GM12878 (cell line): ENCODE data around the gene ADCY7. TPM values are rescaled to one million over a fixed set of nuclear protein-coding genes. Genes with fewer than 3 reads are reported as not detected.

ENCODE experiments used
- ATAC-seq: fragments of 200-7000 bp; cut with Tn5 transposase; 3 replicates; pipeline ENCODE4 v1.9.1; 2020; ENCODE audit warnings: mild to moderate bottlenecking, moderate library complexity
- BruUV-seq: library from RNA; stranded (reverse); fragments of 400-500 nt; replicated peaks from 2 replicates; lab custom pipeline; 2021; lab: Mats Ljungman, UMichigan
- CTCF ChIA-PET: fragments of 300-600 bp; sonication (Branson Sonifier 250); formaldehyde crosslinking; extraction: SDS; loops from one replicate; lab custom pipeline; 2021; ENCODE audit warnings: inconsistent platforms; lab: Yijun Ruan, JAX
- POLR2A ChIA-PET: fragments of 350-600 bp; formaldehyde crosslinking; extraction: SDS; loops from one replicate; lab custom pipeline; 2021; ENCODE audit warnings: inconsistent platforms; lab: Charles Lee
- RAD21 ChIA-PET: fragments of 300-600 bp; sonication (Branson Sonifier 250); formaldehyde crosslinking; loops from one replicate; lab custom pipeline; 2023; ENCODE audit warnings: antibody characterized with exemption; ENCODE audit not compliant: unreplicated experiment; lab: Charles Lee
- SMC1A ChIA-PET: fragments of 300-600 bp; sonication (Branson Sonifier 250); formaldehyde crosslinking; loops from one replicate; lab custom pipeline; 2023; ENCODE audit not compliant: unreplicated experiment, uncharacterized antibody; lab: Charles Lee
- DNase-seq: peaks from one replicate; pipeline ENCODE4 v3.0.0-alpha.2; 2011; ENCODE audit warnings: low read depth, low spot score
- FAIRE-seq: peaks from 3 replicates; lab custom pipeline; 2011; peaks lifted over from hg19 to GRCh38; lab: Jason Lieb, UNC
- H2AFZ ChIP-seq: 2 replicates; pipeline ENCODE4 v1.6.0; 2011; ENCODE audit warnings: low read depth, low read length, control low read depth; ENCODE audit not compliant: control insufficient read depth
- H3K27ac ChIP-seq: 2 replicates; pipeline ENCODE4 v1.5.1; 2011; ENCODE audit warnings: control low read depth; ENCODE audit not compliant: control insufficient read depth, insufficient read depth
- H3K27me3 ChIP-seq, 2 experiments: replicated peaks in 1 of 2; 2 replicates each; pipeline versions ENCODE4 v1.6.0 to v1.6.1; 2011; ENCODE audit warnings: low read length in 1 of 2; ENCODE audit not compliant: control insufficient read depth in 2 of 2, insufficient read depth in 2 of 2
- H3K36me3 ChIP-seq, 2 experiments: 2 replicates each; pipeline ENCODE4 v1.5.1; 2011; ENCODE audit warnings: low read length in 1 of 2; ENCODE audit not compliant: control insufficient read depth in 2 of 2, insufficient read depth in 2 of 2
- H3K4me1 ChIP-seq: 2 replicates; pipeline ENCODE4 v1.6.1; 2011; ENCODE audit warnings: mild to moderate bottlenecking, low read length, moderate library complexity, mixed read lengths; ENCODE audit not compliant: control insufficient read depth, insufficient read depth
- H3K4me2 ChIP-seq: 2 replicates; pipeline ENCODE4 v1.6.0; 2011; ENCODE audit warnings: control low read depth; ENCODE audit not compliant: control insufficient read depth, insufficient read depth
- H3K4me3 ChIP-seq: fragments of 200-600 bp; sonication (generic); 2 replicates; pipeline ENCODE4 v1.5.1; 2016
- H3K79me2 ChIP-seq: 2 replicates; pipeline ENCODE4 v1.6.0; 2011; ENCODE audit warnings: low read length; ENCODE audit not compliant: control insufficient read depth, insufficient read depth
- H3K9ac ChIP-seq: 2 replicates; pipeline ENCODE4 v1.8.0; 2011; ENCODE audit warnings: low read length, control low read depth, mixed read lengths; ENCODE audit not compliant: control insufficient read depth, insufficient read depth
- H3K9me3 ChIP-seq: replicated peaks from 3 replicates; pipeline ENCODE4 v1.5.1; 2011; ENCODE audit warnings: mild to moderate bottlenecking, low read length; ENCODE audit not compliant: control insufficient read depth, insufficient read depth
- H4K20me1 ChIP-seq: 2 replicates; pipeline ENCODE4 v1.6.0; 2011; ENCODE audit not compliant: control insufficient read depth, insufficient read depth
- BRCA1 ChIP-seq: IDR thresholded peaks from 2 replicates; pipeline ENCODE4 v1.6.1; 2011; ENCODE audit warnings: low read depth, low read length, improper control_type of control experiment
- CBX3 ChIP-seq: fragments of 200-600 bp; sonication (generic); IDR thresholded peaks from 2 replicates; pipeline ENCODE4 v1.6.1; 2016; ENCODE audit warnings: low read depth, borderline replicate concordance
- CREM ChIP-seq: IDR thresholded peaks from 2 replicates; pipeline ENCODE4 v1.6.1; 2014; ENCODE audit warnings: antibody characterized with exemption, low read depth
- KAT2A ChIP-seq: conservative IDR thresholded peaks from 2 replicates; pipeline ENCODE4 v1.6.1; 2011; ENCODE audit warnings: low read depth, low read length; ENCODE audit not compliant: control insufficient read depth
- MTA3 ChIP-seq: IDR thresholded peaks from 2 replicates; pipeline ENCODE4 v1.6.1; 2012; ENCODE audit warnings: low read length, inconsistent platforms, borderline replicate concordance
- POLR2A ChIP-seq: IDR thresholded peaks from 2 replicates; pipeline ENCODE4 v1.6.1; 2011; ENCODE audit warnings: low read depth, mild to moderate bottlenecking, low read length
- POU2F2 ChIP-seq: IDR thresholded peaks from 3 replicates; pipeline ENCODE4 v1.6.1; 2011; ENCODE audit warnings: low read depth, mild to moderate bottlenecking, low read length, borderline replicate concordance
- WGBS: methylation state at CpG from one replicate; pipeline ENCODE4 v1.1.6; 2016; ENCODE audit warnings: low lambda C conversion rate; ENCODE audit not compliant: insufficient replicate concordance, insufficient coverage; ENCODE audit errors: missing lambda C conversion rate; 5-methylcytosine and 5-hydroxymethylcytosine counted together
- in situ Hi-C: fragments of 300-500 bp; cut with MboI; formaldehyde crosslinking; loops from 9 replicates; pipeline ENCODE4 v1.14.3; 2018; ENCODE audit warnings: mixed read lengths
- intact Hi-C: fragments of 100-400 bp; cut with micrococcal nuclease; formaldehyde crosslinking; loops from one replicate; pipeline ENCODE4 v1.14.2; 2022; ENCODE audit not compliant: unreplicated experiment
- polyA plus RNA-seq, 11 experiments: library from polyadenylated mRNA; depleted of rRNA in 4 of 11; unstranded in 6 of 11; stranded (reverse) in 5 of 11; fragments of >200 nt; fragmentation: Nextera tagmentation in 4 of 11; fragmentation: Illumina TruSeq in 1 of 11; extraction: Ambion mirVana in 4 of 11; extraction: Trizol in 1 of 11; gene quantifications; 1 replicate in 1 of 11; 2 replicates in 10 of 11; pipeline versions ENCODE4 v1.2.1 to v1.2.3, GENCODE V29; 2011 to 2016; ENCODE audit warnings: inconsistent platforms in 2 of 11, missing spikeins in 2 of 11, low read depth in 1 of 11
- total RNA-seq, 4 experiments: library from RNA; depleted of rRNA in 3 of 4; stranded (reverse); fragments of >200 nt in 3 of 4; fragmentation: Illumina TruSeq in 1 of 4; extraction: Trizol in 1 of 4; gene quantifications; 2 replicates each; pipeline versions ENCODE4 v1.2.1 to v1.2.3, GENCODE V29; 2013 to 2021

ADCY7 gene
- total and polyA plus RNA-seq, 10 of the 15 experiments (the other 5 are each of a cell fraction or from before 2014, with no cell fraction given), result 1.2 to 87.9 (median 24.4) TPM

- TF ChIP-seq BRCA1, result no peak
- no peak for TF ChIP-seq CREM
- no peak for TF ChIP-seq MTA3
- no peak for TF ChIP-seq POU2F2
- TF ChIP-seq KAT2A, result no peak
- TF ChIP-seq, all 136 proteins: peak for 0
Measured at GRCh38 chr16:50253514-50253910, 12.8 kb upstream of the ADCY7 start (continued).

DNA sequence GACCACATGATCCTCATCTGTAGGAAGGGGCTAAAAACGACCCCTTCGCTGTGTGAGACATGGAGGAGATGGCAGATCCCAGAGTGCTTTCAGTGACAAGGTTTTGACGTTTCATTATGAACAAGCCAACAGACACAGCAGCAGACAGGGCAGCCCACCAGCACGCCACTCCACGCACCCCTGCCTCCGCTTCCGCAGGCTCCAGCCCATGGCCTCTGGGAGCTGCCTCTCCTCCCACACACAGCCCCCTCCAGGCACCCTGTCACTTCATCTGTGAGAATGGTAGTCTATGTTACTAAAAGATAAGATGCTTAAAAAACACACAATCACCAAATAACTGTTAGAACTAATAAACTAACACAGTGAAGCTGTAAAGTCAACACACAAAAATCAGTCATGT lies 12.3 kb upstream of the ADCY7 start:
- DNase-seq (no peak), FAIRE-seq (no peak)
- Histone ChIP-seq H4K20me1 (no peaks in the 10 kb centered on the region), H3K27me3 (no peaks in the 10 kb centered on the region), H3K36me3 (no peaks in the 10 kb centered on the region), H3K4me1 (no peaks in the 10 kb centered on the region), H3K9me3 (no peaks in the 10 kb centered on the region), H3K4me3 (no peak overlapping the region)
- CTCF ChIA-PET, result interaction anchor here (0.8 to 1.3 kb wide), 5 partner anchors 8 to 103 kb away, joined by 3 to 4 read pairs (median 3); no protein-coding TSS in a partner anchor
- intact Hi-C loops, result no loop called here
- SMC1A ChIA-PET, result interaction anchor here (1.4 kb wide), 2 partner anchors 9 to 102 kb away, joined by 3 to 4 read pairs; no protein-coding TSS in a partner anchor
- TF ChIP-seq POLR2A, result no peak
- no peak for TF ChIP-seq CBX3
- TF ChIP-seq, all 136 proteins: peak for 0
- Histone ChIP-seq H2AFZ (no peak overlapping the region), H3K27ac (no peak overlapping the region), H3K79me2 (no peaks in the 10 kb centered on the region), H3K4me2 (no peak overlapping the region), H3K9ac (no peak overlapping the region)
- in situ Hi-C loops, result no loop called here
- no peak for ATAC-seq
- ChIA-PET POLR2A (no interaction called here), RAD21 (interaction anchor here (0.9 kb wide), 1 partner anchor 21 kb away, joined by 3 read pairs; no protein-coding TSS in a partner anchor)
- WGBS, result 47% methylated on average over 7 of the region's 7 CpGs
- BruUV-seq, result no TSS peak
